Activated T-helper 1 cell treated with anti-CD3 and anti-CD28 coated beads, Interleukin-12 subunit alpha, Interleukin-12 subunit beta, Interleukin-2, Interleukin-4 antibody, amounts not matched to agents 30 ng/mL and 10 ng/mL and 1 ng/mL, durations not matched to agents 14 hours and 24 hours and 36 hours (primary cell): ENCODE results near the gene CNTNAP5. TPM values are rescaled to one million over a fixed set of nuclear protein-coding genes. Genes with fewer than 3 reads are reported as not detected.

Source experiments
- DNase-seq: peaks from one replicate; pipeline ENCODE4 v3.0.0; 2021; ENCODE audit warnings: low spot score
- H3K27ac Mint-ChIP-seq: one replicate; pipeline ENCODE4 v1.8.0; 2021; ENCODE audit warnings: mild to moderate bottlenecking, mixed read lengths
- H3K27me3 Mint-ChIP-seq: one replicate; pipeline ENCODE4 v1.8.0; 2022; ENCODE audit warnings: mild to moderate bottlenecking, moderate library complexity, mixed read lengths; ENCODE audit not compliant: insufficient read depth
- H3K36me3 Mint-ChIP-seq: one replicate; pipeline ENCODE4 v1.8.0; 2021; ENCODE audit warnings: low read depth, mixed read lengths
- H3K4me1 Mint-ChIP-seq: one replicate; pipeline ENCODE4 v1.8.0; 2021; ENCODE audit warnings: low read depth, mixed read lengths
- H3K4me3 Mint-ChIP-seq: one replicate; pipeline ENCODE4 v1.8.0; 2021; ENCODE audit warnings: mild to moderate bottlenecking, moderate library complexity, mixed read lengths
- H3K9me3 Mint-ChIP-seq: one replicate; pipeline ENCODE4 v1.8.0; 2021; ENCODE audit warnings: mixed read lengths
- intact Hi-C: fragments of 100-400 bp; cut with micrococcal nuclease; formaldehyde crosslinking; loops from one replicate; pipeline ENCODE4 v1.15.1; 2024
- total RNA-seq: library from RNA; stranded (reverse); gene quantifications from 2 replicates; pipeline ENCODE4 v1.2.3, GENCODE V29; 2022

Gene CNTNAP5
- total RNA-seq, 1 donor from 2014 or later, result not detected

- Mint-ChIP-seq H3K4me3 (no peak overlapping the region), H3K27ac (no peak overlapping the region)
- no peak for DNase-seq
These were observed 460.6 kb downstream of the CNTNAP5 start for GRCh38 chr2:124485659-124486058.

GRCh38 chr2:124489686-124490085 lies 464.6 kb downstream of the CNTNAP5 start:
- Mint-ChIP-seq H3K36me3 (no peaks in the 10 kb centered on the region), H3K9me3 (no peaks in the 10 kb centered on the region), H3K4me3 (no peak overlapping the region), H3K27me3 (no peaks in the 10 kb centered on the region), H3K4me1 (no peaks in the 10 kb centered on the region), H3K27ac (no peak overlapping the region)
- intact Hi-C loops, result no loop called here
- DNase-seq, result no peak

More at GRCh38 chr2:124485659-124486058, 460.6 kb downstream of the CNTNAP5 start:
- Mint-ChIP-seq H3K36me3 (no peaks in the 10 kb centered on the region), H3K4me1 (no peaks in the 10 kb centered on the region), H3K9me3 (peaks cover 4% of the 10 kb centered on the region), H3K27me3 (no peaks in the 10 kb centered on the region)
- intact Hi-C loops, result no loop called here

GRCh38 chr2:124501575-124502152 lies 476.6 kb downstream of the CNTNAP5 start:
- H3K4me1 Mint-ChIP-seq, result no peaks in the 10 kb centered on the region
- peaks cover 20% of the 10 kb centered on the region for H3K9me3 Mint-ChIP-seq
- intact Hi-C loops, result no loop called here
- no peak overlapping the region for H3K4me3 Mint-ChIP-seq
- H3K36me3 Mint-ChIP-seq, result no peaks in the 10 kb centered on the region
- no peak for DNase-seq
- H3K27ac Mint-ChIP-seq, result no peak overlapping the region
- H3K27me3 Mint-ChIP-seq, result no peaks in the 10 kb centered on the region

GRCh38 chr2:124514236-124514635 lies 489.1 kb downstream of the CNTNAP5 start:
- Mint-ChIP-seq H3K36me3 (no peaks in the 10 kb centered on the region), H3K27me3 (no peaks in the 10 kb centered on the region), H3K4me1 (no peaks in the 10 kb centered on the region), H3K9me3 (peaks cover 23% of the 10 kb centered on the region), H3K27ac (no peak overlapping the region), H3K4me3 (no peak overlapping the region)
- no peak for DNase-seq
- intact Hi-C loops, result no loop called here

- Mint-ChIP-seq H3K36me3 (no peaks in the 10 kb centered on the region), H3K4me3 (no peak overlapping the region)
These were observed 495.9 kb downstream of the CNTNAP5 start for GRCh38 chr2:124520953-124521352.

GRCh38 chr2:124523096-124523495 lies 498.0 kb downstream of the CNTNAP5 start:
- H3K4me3 Mint-ChIP-seq, result no peak overlapping the region
- peaks cover 1% of the 10 kb centered on the region for H3K27me3 Mint-ChIP-seq
- no peaks in the 10 kb centered on the region for H3K36me3 Mint-ChIP-seq
- H3K4me1 Mint-ChIP-seq, result no peaks in the 10 kb centered on the region
- intact Hi-C loops, result no loop called here
- H3K9me3 Mint-ChIP-seq, result peaks cover 8% of the 10 kb centered on the region
- H3K27ac Mint-ChIP-seq, result no peak overlapping the region
- no peak for DNase-seq

More at GRCh38 chr2:124520953-124521352, 495.9 kb downstream of the CNTNAP5 start:
- intact Hi-C loops, result no loop called here
- DNase-seq, result no peak
- Mint-ChIP-seq H3K27me3 (no peaks in the 10 kb centered on the region), H3K4me1 (no peaks in the 10 kb centered on the region), H3K9me3 (peaks cover 23% of the 10 kb centered on the region), H3K27ac (no peak overlapping the region)

- Mint-ChIP-seq H3K9me3 (peaks cover 10% of the 10 kb centered on the region), H3K4me3 (no peak overlapping the region), H3K27ac (no peak overlapping the region), H3K4me1 (no peaks in the 10 kb centered on the region), H3K36me3 (no peaks in the 10 kb centered on the region), H3K27me3 (peaks cover 1% of the 10 kb centered on the region)
- intact Hi-C loops, result no loop called here
- DNase-seq, result no peak
These were observed 499.2 kb downstream of the CNTNAP5 start for GRCh38 chr2:124524155-124524915.

- Mint-ChIP-seq H3K9me3 (peaks cover 12% of the 10 kb centered on the region), H3K27ac (no peak overlapping the region), H3K36me3 (no peaks in the 10 kb centered on the region), H3K4me3 (no peak overlapping the region), H3K27me3 (peaks cover 1% of the 10 kb centered on the region), H3K4me1 (no peaks in the 10 kb centered on the region)
- DNase-seq, result no peak
- intact Hi-C loops, result no loop called here
These were observed 501.1 kb downstream of the CNTNAP5 start for GRCh38 chr2:124526221-124526620.

- H3K9me3 Mint-ChIP-seq, result peaks cover 12% of the 10 kb centered on the region
- no peak overlapping the region for H3K27ac Mint-ChIP-seq
- H3K36me3 Mint-ChIP-seq, result no peaks in the 10 kb centered on the region
- H3K4me1 Mint-ChIP-seq, result no peaks in the 10 kb centered on the region
- intact Hi-C loops, result no loop called here
- no peak for DNase-seq
- no peak overlapping the region for H3K4me3 Mint-ChIP-seq
- peaks cover 1% of the 10 kb centered on the region for H3K27me3 Mint-ChIP-seq
These were observed 505.1 kb downstream of the CNTNAP5 start for GRCh38 chr2:124530203-124530602.

- no peaks in the 10 kb centered on the region for H3K27me3 Mint-ChIP-seq
- no peak overlapping the region for H3K27ac Mint-ChIP-seq
- no peaks in the 10 kb centered on the region for H3K4me1 Mint-ChIP-seq
- intact Hi-C loops, result no loop called here
- no peak overlapping the region for H3K4me3 Mint-ChIP-seq
- H3K9me3 Mint-ChIP-seq, result peaks cover 24% of the 10 kb centered on the region
- no peaks in the 10 kb centered on the region for H3K36me3 Mint-ChIP-seq
- DNase-seq, result no peak
These were observed 508.3 kb downstream of the CNTNAP5 start for GRCh38 chr2:124533226-124533954.

- DNase-seq, result no peak
- intact Hi-C loops, result no loop called here
- Mint-ChIP-seq H3K27ac (no peak overlapping the region), H3K4me1 (no peaks in the 10 kb centered on the region), H3K4me3 (no peak overlapping the region), H3K9me3 (peaks cover 24% of the 10 kb centered on the region), H3K27me3 (no peaks in the 10 kb centered on the region), H3K36me3 (no peaks in the 10 kb centered on the region)
These were observed 508.9 kb downstream of the CNTNAP5 start for GRCh38 chr2:124534028-124534427.

- no peak overlapping the region for H3K27ac Mint-ChIP-seq
- H3K9me3 Mint-ChIP-seq, result peaks cover 21% of the 10 kb centered on the region
These were observed 510.7 kb downstream of the CNTNAP5 start for GRCh38 chr2:124535816-124536215.

GRCh38 chr2:124536591-124536990 lies 511.5 kb downstream of the CNTNAP5 start:
- H3K4me1 Mint-ChIP-seq, result no peaks in the 10 kb centered on the region
- H3K9me3 Mint-ChIP-seq, result peaks cover 21% of the 10 kb centered on the region
- no peak overlapping the region for H3K4me3 Mint-ChIP-seq
- H3K27me3 Mint-ChIP-seq, result no peaks in the 10 kb centered on the region
- DNase-seq, result no peak
- intact Hi-C loops, result no loop called here
- no peak overlapping the region for H3K27ac Mint-ChIP-seq
- no peaks in the 10 kb centered on the region for H3K36me3 Mint-ChIP-seq

More at GRCh38 chr2:124535816-124536215, 510.7 kb downstream of the CNTNAP5 start:
- H3K36me3 Mint-ChIP-seq, result no peaks in the 10 kb centered on the region
- no peak for DNase-seq
- no peaks in the 10 kb centered on the region for H3K27me3 Mint-ChIP-seq
- H3K4me3 Mint-ChIP-seq, result no peak overlapping the region
- no peaks in the 10 kb centered on the region for H3K4me1 Mint-ChIP-seq
- intact Hi-C loops, result no loop called here
